ENCODE results near the gene RTL10. TPM values are rescaled to one million over a fixed set of nuclear protein-coding genes. Genes with fewer than 3 reads are reported as not detected.
"Not testable (repeated sequence)": the region's sequence is repeated elsewhere in the genome, so short reads cannot be mapped to it uniquely, and the experiment has no call there.

Gene RTL10
- total RNA-seq, 3 donors from 2014 or later: 10.1 to 12.2 (median 11.9) TPM

- no peaks in the 10 kb centered on the region for H3K36me3 ChIP-seq (ENCODE audit: low read depth)
- ATAC-seq (peak; percentile 52), DNase-seq (peak in 2 of 3 donors; percentile 26 to 64)
- H3K9me3 ChIP-seq: no peaks in the 10 kb centered on the region
- H3K4me3 ChIP-seq: no peak overlapping the region
- no peak for TF ChIP-seq CTCF (IDR thresholded peaks at IDR 0.05)
- intact Hi-C loops (cut with DNase I, micrococcal nuclease): no loop called here
- H3K4me1 ChIP-seq (ENCODE audit: low read depth): no peaks in the 10 kb centered on the region
Observed at GRCh38 chr22:19886605-19887255, 32.1 kb upstream of the RTL10 start.

GRCh38 chr22:19885841-19886592 lies 31.3 kb upstream of the RTL10 start:
- H3K4me1 ChIP-seq (ENCODE audit: low read depth): no peaks in the 10 kb centered on the region
- no peaks in the 10 kb centered on the region for H3K36me3 ChIP-seq (ENCODE audit: low read depth)
- ATAC-seq (no peak), DNase-seq (peak in 2 of 3 donors; percentile 24 to 44)
- intact Hi-C loops (cut with DNase I, micrococcal nuclease): no loop called here
- no peak overlapping the region for H3K4me3 ChIP-seq
- H3K9me3 ChIP-seq: no peaks in the 10 kb centered on the region
- no peak for TF ChIP-seq CTCF (IDR thresholded peaks at IDR 0.05)

GRCh38 chr22:19884954-19885751 lies 30.5 kb upstream of the RTL10 start:
- DNase-seq: peak in 1 of 3 donors; percentile 44
- TF ChIP-seq CTCF (IDR thresholded peaks at IDR 0.05): no peak
- Histone ChIP-seq H3K36me3 (ENCODE audit: low read depth) (no peaks in the 10 kb centered on the region), H3K4me3 (no peak overlapping the region), H3K4me1 (ENCODE audit: low read depth) (no peaks in the 10 kb centered on the region), H3K9me3 (no peaks in the 10 kb centered on the region)
- intact Hi-C loops (cut with DNase I, micrococcal nuclease): no loop called here
- no peak for ATAC-seq

GRCh38 chr22:19884161-19884953 lies 29.7 kb upstream of the RTL10 start:
- ATAC-seq (no peak), DNase-seq (peak in 1 of 3 donors; percentile 40)
- Histone ChIP-seq H3K36me3 (ENCODE audit: low read depth) (no peaks in the 10 kb centered on the region), H3K9me3 (no peaks in the 10 kb centered on the region), H3K4me3 (no peak overlapping the region), H3K4me1 (ENCODE audit: low read depth) (no peaks in the 10 kb centered on the region)
- intact Hi-C loops (cut with DNase I, micrococcal nuclease): no loop called here
- TF ChIP-seq CTCF (IDR thresholded peaks at IDR 0.05): no peak

GRCh38 chr22:19883446-19883845 lies 28.8 kb upstream of the RTL10 start:
- intact Hi-C loops (cut with DNase I, micrococcal nuclease); H3K9me3 ChIP-seq; H3K4me1 ChIP-seq (ENCODE audit: low read depth); H3K36me3 ChIP-seq (ENCODE audit: low read depth); H3K4me3 ChIP-seq; DNase-seq; ATAC-seq: not testable (repeated sequence)
